Ecto neural progenitor cell (in vitro differentiated cells): ENCODE measurements around the gene THTPA.

ENCODE experiments used
- DNase-seq: peaks from one replicate; pipeline ENCODE4 v3.0.0-alpha.2; 2018; ENCODE audit warnings: low spot score

The THTPA gene

GRCh38 chr14:23567186-23568020 lies 11.3 kb downstream of the THTPA start, which contains the start of gene AP1G2:
TSS of gene AP1G2 (minus strand) at chr14:23567791. CDS start at chr14:23567314, 477 bp downstream.
- peak; percentile 87 for DNase-seq

DNA sequence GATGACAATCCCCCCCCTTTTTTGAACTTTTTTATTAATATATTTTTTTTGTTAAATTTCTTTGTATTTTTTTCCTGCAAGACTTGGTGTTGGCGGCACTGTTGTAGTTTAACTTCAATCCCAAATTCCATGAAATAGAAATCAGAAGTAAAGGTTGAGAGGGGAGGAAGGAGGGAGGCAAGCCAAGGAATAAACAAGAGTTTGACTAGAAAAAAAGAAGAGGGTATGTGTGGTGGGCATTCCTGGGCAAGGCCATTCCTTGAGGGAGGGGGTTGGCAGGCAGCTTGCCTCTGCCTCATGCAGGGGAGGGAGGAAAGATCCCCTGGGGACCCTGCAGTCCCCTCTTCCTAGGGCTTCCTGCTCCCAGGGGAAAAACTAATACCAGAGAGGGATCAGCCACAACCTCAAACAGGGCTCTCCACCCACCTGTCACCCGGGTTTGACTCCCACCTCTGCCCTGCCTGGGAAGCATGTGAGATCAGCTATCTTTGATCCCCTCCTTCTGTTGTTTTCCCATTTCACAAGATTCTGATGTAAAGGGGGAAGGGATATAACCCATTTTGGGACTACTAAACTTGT lies 12.0 kb downstream of the THTPA start:
- peak; percentile 34 for DNase-seq

GRCh38 chr14:23568600-23569331 lies 12.7 kb downstream of the THTPA start:
- DNase-seq = peak; percentile 61

- peak; percentile 58 for DNase-seq
Measured at GRCh38 chr14:23569443-23570151, 13.5 kb downstream of the THTPA start.

GRCh38 chr14:23570806-23571483 lies 14.9 kb downstream of the THTPA start:
- DNase-seq = peak; percentile 38

DNA sequence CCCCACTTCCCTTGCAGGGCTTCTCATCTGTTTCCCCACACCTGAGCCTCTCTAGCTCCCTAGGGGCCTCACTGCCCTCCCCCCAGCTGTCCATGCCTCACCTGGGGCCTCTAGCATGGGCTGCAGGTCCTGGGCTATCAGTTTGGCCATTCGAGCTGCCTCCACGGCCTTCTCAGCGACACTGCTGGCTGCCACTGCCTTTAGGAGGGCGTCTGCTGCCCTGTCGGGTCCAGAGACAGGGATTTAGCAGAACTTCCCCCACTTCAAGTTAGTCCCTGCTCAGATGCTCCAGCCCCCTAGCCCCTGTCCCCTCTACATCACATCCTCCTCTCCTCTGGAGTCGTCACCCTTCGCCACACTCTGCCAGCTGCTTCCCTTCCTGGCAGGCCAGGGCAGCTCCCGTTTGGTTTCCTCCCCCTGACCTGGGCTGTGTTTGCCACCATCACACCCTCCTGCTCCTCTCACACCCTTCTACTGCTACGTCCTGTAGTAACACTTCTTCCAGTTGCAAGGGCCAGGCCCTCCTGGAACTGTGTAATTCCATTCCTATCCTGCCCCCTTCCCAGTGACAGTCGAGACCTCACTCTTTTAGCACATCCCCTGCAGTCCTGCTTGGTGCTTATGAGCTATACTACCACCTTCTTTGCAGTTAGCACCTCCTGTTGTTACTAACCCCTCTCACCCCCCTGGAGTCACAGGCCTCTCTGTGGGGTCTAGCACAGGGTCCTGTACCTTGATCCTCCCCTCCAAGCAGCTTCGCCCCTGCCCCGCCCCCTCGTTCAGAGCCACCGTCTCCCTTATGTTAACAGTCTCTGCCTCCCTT lies 15.8 kb downstream of the THTPA start:
- DNase-seq = peak; percentile 44

DNA sequence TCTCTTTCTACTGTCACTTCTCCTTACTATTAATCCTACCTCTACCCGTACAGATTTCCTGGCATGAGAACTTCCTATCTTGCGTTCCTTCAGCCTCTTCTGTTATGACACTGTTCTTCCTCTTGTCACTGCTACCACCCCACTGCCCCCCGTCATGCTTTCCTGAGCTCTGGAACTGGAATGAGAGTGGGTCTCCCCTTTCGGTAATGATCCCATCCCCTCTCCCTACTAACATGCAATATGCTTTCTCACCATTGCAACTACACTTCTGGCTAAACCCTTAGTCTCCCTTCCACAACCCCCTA lies 16.4 kb downstream of the THTPA start:
- DNase-seq = no peak

DNA sequence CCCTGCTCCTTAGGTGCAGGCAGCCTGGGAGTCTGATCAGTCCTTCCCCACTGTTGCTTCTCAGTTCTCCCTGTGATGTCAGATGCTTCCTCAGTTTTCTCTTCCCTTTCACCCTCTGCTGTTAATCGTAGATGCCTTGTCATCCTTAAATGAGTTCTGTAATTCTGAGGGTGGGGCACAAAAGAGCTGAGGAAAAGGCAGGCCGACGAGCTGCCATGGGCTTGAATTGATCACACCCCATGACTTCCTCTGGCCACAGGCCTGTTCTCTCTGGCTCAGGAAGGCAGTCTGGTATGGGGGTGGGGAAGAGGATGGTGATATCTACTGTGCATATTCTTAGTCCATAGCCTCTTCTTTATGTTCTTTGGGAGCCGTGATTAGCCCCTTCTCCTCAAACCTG lies 16.8 kb downstream of the THTPA start:
- DNase-seq = no peak

DNA sequence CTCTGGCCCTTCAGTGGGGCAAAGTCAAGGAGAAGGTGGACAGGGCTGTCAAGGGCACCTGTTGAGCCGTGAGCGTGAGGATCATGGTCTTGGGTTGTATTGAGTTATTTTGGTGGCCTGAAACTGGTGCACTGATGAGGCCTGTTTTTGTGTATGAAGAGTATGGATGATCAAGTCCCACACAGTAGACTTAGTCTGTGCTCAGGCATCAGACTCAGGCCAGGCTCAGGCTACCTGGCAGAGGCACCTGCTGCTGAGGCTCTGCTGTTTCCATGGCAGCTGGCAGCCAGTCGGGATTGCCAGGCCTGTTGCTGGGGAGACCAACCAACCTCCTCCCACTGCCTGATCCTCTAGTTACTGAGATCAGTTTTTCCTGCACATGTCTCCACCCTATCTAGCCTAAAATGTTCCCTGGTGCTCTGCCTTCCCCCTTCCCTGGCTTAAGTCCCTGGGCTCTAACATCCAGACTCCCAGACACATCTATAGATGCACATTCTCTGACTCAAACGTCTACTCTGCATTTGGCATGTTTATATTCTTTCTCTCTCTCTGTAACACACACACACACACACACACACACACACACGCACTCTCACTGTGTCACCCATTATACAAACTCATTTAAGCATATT lies 17.4 kb downstream of the THTPA start:
- DNase-seq = peak; percentile 42

- DNase-seq = peak; percentile 72
Measured at GRCh38 chr14:23577004-23577681, 21.1 kb downstream of the THTPA start.

DNA sequence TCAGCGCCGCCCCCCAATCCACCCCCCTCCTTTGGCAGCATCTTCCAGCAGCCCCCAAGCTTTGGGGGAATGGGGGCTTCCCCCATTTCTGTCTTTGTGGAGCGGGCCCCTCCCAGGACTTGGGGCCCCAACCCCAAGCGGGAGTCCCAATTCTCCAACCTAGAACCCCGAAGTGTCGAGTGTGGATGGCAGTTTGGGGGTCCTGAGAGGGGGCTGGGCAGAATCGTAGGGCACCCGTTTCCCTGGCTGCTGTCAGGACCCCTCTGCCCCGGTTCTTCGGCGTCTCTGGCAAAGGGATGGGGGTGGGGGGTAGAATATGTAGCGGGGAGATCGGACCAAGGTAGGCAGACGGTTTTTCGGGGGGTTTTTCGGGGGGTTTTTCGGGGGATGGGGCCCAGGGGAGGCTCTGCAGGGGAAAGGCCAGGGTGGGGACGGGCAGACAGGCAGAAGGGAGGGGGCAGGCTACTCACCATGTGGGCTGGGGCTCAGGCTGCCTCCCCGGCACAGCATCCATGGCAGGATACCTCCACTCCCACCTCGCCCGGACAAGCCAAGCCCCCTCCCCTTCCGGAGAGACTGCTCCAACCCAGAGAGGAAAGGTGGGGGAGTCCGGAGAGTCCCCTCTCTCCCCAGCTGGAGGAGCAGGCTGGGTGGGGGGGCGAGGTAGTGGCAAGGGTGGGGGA lies 21.8 kb downstream of the THTPA start:
- DNase-seq = peak; percentile 58

- DNase-seq = peak; percentile 72
Measured at GRCh38 chr14:23578560-23579310, 22.7 kb downstream of the THTPA start, which contains the start of gene JPH4. TSS of gene JPH4 (minus strand) at chr14:23578790. CDS start at chr14:23577453, 1,337 bp downstream.

DNA sequence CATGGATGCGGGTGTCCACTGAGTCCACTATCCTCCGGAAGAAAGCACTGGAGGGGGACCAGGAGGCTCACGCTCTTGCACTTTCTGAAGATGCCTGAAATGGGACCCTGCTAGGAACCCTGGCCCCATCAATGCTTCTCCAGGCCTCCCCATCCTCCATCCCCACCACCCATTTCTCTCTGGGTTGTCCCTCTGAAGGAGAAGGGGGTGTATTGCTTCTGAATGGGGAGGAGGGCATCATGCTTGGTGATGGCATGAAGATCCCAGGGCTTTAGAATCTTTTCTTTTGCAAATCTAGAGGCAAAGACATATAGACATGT lies 23.2 kb downstream of the THTPA start:
- no peak for DNase-seq

DNA sequence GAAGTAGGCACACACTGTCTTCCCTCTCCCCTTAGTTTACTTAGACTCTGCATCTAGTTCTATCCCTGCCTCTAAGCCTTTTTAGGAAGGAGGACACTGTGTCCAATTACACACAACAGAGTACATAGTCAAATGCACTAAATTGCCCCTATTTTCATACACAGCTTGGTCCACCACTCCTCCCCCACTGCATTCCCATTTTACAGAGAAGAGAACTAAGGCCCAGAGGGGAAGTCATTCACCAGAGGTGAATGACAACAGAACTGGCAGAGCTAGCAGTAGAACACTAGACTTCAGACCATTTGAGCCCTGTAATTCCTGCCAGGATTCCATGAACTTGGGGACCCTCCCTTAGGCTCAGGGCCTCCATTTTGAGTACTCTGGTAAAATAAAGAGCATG lies 23.7 kb downstream of the THTPA start:
- no peak for DNase-seq

GRCh38 chr14:23580152-23580926 lies 24.3 kb downstream of the THTPA start:
- peak; percentile 42 for DNase-seq

GRCh38 chr14:23580948-23581281 lies 24.8 kb downstream of the THTPA start:
- peak; percentile 46 for DNase-seq

DNA sequence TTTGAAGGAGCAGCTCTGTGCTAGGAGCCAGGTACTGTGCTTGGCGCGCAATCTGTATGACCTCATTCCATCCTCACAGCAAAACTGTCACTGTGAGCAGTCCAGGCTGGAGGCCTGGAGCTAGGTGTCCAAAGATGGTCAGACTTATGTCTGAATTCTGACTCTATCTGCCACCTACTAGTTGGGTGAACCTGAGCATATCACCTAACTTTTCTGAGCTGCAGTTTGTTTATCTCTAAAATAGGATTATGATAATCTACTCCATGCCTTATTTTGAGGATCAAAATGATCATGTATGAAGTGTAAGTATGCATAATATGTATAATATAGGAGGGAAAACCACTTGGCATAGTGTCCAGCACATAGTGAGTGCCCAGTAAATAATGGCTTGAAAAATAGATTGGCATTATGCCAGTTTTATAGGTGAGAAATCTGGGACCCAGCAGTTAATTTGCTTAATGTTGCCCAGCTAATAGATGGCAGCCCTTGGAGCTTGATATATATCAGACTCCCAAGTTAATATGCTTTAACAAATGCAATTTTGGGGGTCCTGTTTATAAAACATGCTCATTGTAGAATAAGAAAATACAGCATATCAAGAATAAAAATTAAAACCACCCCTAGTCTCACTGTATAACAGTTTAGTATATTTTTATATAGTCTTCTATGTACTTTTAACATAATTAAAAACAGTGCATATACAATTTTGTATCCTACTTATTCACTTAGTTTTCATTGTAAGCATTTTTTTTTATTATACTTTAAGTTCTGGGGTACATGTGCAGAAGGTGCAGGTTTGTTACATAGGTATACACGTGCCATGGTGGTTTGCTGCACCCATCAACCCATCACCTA lies 27.1 kb downstream of the THTPA start:
- no peak for DNase-seq
